ENCODE results near the gene NPC1.
"Not testable (repeated sequence)": the region's sequence is repeated elsewhere in the genome, so short reads cannot be mapped to it uniquely, and the experiment has no call there.

The NPC1 gene

DNA sequence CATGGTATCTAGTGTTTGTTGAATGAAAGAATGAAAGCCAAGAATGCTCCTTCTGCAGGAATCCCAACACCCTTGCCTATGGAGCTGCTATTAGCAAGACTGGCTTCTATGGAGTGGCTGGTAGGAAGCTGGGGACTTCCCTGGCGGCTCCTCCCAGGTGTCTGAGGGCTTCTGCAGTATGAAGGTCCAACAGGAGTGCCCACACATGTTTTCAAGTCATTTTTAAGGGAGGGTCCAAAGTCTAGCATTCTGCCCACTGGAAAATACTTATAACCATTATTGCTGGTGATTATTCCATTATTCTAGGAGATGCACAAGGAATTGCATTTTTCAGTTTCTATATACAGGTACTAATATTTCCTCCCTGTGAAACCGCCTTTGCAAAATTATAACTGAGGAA, 21.9 kb upstream of the NPC1 start:
- no peak for DNase-seq

DNA sequence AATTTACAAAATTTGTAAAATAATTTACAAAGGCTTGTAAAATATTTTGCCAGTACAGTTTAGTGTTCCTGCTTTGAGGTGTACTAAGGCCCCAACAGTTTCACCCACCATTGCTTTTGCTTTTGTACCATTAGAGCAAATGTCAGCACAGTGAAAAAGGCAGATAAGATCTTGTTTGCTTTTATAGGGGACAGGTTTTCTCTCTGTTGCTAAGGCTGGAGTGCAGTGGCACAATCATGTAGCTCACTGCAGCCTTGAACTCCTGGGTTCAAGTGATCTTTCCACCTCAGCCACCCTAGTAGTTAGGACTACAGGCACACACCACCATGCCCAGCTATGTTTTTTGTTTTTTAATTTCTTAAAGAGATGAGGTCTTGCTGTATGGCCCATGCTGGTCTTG, 19.6 kb upstream of the NPC1 start:
- no peak for DNase-seq

DNA sequence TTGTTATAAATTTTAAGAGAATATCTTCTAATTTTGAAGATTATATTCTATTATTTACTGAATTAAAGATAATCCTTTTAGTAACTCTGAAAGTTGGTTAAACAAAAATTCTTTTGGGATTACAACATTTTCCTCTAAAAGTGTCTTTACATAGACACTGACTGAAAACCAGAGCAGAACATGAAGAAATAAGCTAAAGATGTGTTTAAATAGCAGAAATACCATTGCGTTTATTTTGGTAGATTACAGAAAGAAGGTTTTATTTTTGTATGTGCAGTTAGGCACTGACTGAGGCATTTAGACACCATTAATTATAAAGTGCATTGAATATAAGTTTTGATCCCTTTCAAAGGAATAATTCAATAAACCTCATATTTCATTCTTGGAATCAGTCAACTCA, 13.5 kb upstream of the NPC1 start:
- DNase-seq, result no peak

DNA sequence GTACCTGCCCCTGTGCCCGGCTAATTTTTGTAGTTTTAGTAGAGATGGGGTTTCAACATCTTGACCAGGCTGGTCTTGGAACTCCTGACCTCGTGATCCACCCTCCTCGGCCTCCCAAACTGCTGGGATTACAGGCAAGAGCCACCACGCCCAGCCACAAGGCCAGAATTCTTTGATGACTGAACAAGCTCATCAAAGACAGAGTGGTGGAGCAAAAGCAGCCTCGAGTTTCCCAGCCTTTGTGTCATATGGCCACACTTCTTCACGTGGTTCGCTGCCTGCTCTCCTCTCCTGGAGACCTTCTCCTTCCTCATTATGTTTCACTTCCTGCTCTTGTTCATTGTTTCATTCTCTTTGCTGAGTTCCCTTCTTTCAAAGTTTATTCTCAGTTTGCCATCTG, 9.9 kb upstream of the NPC1 start:
- DNase-seq, result no peak

DNA sequence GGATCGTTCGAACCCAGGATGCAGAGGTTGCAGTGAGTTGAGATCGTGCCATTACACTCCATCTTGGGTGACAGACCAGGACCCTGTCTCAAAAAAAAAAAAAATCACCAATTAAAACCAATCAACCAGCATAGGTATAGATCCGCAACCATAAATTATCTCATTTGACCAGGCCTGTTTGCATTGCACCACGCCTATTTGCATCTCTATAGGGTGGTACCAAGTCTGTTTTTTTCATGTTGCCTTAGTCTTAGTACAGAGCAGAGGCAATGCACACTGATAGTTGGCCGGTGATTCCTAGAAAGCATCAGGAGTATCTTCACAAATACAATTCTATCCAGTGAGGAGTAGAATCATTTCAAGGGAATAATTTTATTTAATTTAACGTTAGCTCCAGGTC, 9.3 kb upstream of the NPC1 start:
- no peak for DNase-seq

DNA sequence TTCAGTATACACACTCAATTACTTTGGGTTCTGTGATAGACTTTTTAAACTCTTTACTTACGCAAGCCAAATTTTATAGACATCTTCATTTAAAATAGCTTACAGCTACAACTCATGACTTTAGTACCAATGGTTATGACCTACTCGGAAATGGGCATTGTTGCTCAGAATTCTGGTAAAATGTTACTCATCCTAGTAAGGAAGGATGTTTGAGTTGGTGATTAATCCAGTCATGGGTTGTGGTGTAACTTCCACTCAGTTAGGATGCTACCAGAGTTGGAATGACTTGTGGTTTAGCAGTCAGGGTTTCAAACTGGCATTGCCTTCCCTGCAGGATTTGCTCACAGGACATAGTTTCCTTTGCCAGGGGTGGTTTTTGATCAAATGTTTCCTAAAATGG, 7.4 kb upstream of the NPC1 start:
- no peak for DNase-seq

DNA sequence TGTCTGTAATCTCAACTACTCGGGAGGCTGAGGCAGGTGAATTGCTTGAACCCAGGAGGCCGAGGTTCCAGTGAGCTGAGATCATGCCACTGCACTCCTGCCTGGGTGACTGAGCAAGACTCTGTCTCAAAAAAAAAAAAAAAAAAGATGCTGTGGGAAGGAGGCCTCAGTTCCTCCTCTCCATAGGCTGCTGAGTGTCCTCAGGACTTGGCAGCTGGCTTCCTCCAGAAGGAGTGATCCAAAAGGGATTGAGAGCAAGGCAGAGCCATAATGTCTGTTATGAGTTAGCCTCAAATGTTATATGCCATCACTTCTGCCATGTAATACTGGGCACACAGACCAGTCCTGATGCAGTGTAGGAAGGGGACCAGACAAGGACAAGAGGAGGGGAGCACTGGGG, 6.6 kb upstream of the NPC1 start:
- DNase-seq, result no peak

DNA sequence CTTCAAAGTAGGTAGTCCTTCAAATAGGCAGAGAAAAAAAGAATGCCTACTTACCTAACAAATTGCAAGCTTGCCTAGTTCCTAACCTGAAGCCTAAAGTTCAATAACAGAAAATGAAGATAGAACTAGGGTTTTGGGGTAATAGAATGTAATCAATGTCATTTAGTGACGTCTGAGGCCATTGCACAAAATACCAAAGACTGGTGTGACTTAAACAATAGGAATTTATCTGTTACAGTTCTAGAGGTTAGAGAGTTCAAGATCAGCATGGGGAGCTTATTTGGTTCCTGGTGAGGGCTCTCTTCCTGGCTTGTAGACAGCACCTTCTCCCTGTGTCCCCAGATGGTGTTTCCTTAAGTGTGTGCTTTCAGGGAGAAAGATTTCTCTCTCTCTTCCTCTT, 4.7 kb upstream of the NPC1 start:
- DNase-seq, result no peak

DNA sequence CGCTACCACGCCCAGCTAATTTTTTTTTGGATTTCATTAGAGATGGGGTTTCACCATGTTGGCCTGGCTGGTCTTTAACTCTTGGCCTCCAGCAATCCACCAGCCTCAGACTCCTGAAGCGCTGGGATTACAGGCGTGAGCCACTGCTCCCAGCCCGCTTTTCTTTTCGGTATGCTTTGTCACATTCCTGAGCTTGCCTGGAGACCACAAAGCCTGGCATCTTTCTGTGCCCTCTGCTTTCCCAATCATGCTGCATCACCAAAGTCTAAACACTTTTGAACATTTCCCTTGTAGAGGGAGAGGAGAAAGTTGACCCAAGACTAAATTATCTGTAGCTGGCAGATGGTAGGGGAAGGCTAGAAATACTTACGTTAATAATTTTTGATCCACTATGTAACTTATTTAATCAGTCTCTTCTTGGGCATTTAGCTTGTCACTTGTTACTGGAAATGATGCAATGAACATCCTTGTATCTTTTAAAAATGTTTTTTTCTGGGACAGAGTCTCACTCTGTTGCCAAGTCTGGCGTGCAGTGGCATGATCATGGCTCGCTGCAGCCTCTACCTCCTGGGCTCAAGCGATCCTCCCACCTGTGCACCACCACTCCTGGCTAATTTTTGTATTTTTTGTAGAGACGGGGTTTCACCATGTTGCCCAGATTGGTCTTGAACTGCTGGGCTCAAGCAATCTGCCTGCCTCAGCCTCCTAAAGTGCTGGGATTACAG, 2.7 kb upstream of the NPC1 start:
- DNase-seq, result no peak

DNA sequence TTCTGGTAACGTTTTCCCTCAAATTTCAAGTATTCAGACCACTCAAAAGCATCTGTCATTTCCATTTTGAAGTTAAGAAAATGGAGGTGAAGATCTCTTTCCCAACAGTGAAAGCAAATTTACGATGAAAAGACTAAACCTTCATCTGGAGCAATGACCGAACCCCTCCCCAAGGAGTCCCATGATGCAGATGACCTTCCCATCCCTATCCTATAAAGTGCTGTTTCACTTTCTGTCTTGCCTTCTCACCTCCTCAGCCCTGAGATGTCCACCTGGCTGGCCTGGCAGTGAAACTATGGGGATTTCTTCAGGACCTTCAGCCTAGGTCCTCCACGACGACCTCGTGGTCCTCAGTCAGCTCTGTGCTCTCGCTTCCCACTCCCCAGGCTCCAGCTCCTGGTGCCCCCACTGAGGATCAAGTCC, 925 bp upstream of the NPC1 start:
- DNase-seq, result no peak

DNA sequence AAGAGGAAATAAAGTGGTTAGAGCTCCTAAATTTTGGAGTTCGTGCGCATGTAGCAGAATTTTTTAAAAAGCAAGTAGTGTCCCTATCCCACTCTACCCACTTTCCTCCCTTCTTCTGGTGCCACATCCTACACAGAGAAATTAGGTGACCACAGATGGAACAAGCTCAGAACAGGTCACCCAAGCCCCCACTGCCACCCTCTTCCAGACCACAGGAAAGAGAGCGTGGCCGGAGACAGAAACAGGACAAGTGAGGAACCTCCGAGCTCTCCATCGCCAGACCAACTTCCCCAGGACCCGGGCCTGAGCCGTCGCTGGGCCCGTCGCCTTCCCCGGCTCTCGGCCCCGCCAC, 433 bp downstream of the NPC1 start:
- DNase-seq, result no peak

DNA sequence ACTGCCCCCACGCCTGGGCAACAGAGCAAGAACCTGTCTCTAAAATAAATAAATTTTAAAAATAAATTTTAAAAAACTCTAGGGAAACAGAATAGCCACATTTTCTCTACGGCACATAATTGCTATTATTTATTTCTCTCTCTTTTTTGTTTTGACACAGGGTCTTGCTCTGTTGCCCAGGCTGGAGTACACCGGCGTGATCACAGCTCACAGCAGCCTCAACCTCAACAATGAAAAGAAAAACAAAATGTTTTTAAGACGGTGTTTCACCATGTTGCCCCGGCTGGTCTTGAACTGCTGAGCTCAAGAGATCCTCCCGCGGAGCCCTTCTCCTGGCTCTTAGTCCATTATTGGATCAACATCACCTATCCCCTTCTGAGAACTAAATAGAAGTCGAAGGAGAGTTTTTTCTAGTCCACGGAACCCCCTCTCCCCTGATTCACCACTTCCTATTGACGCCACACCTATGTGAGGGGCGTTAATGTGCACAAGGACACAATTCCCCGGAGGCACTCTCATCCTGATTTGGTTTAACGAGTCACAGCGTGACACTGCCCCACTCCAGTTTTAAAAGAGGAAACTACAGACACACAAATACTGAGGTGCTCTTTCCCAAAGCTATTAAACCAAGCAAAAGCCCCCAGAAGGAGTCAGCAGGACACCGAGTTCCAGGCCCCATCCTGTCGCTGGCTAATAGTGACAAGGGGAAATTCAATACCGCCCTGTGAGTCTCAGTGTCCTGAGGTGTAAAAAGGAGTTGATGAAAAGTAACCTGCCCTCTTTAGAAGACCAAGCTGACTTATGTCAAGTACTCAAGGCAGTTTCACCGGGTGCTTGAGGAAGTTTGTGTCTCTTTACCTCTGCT, 1.1 kb downstream of the NPC1 start:
- DNase-seq, result peak; percentile 30

DNA sequence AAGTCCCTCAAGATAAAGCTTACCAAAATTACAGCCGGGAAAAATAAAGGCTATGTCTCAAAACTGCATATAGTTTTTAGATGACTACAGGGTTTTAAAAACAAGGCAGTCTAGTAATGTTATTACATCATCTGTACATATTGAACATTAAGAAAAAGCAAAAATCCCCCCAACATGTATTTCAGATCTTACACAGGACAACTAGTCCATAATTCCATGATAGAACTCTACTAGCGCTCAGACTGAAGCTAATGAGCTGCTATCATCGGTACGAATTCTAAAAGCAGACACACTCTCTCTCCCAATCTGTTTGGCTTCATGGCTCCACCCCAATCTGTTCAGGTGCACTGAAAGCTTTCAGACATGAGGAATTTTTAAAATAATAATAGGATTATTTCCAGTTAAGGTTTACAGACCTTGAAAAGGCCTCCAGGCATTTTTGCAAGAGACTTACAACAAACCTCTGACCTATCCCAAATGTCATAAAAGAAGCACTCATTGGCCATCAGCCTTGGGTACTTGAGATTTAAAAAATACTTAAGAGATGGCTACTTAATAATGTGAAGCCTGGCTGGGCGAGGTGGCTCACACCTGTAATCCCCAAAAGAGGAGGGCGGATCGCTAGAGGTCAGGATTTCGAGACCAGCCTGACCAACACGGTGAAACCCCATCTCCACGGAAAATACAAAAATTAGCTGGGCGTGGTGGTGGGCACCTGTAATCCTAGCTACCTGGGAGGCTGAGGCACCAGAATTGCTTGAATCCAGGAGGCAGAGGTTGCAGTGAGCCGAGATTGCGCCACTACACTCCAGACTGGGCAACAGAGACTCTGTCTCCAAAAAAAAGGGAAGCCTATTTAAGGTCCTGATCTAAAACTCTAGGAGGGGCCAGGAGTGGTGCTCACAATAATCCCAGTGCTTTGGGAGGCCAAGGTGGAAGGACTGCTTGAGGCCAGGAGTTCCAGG, 2.0 kb downstream of the NPC1 start:
- DNase-seq, result no peak

DNA sequence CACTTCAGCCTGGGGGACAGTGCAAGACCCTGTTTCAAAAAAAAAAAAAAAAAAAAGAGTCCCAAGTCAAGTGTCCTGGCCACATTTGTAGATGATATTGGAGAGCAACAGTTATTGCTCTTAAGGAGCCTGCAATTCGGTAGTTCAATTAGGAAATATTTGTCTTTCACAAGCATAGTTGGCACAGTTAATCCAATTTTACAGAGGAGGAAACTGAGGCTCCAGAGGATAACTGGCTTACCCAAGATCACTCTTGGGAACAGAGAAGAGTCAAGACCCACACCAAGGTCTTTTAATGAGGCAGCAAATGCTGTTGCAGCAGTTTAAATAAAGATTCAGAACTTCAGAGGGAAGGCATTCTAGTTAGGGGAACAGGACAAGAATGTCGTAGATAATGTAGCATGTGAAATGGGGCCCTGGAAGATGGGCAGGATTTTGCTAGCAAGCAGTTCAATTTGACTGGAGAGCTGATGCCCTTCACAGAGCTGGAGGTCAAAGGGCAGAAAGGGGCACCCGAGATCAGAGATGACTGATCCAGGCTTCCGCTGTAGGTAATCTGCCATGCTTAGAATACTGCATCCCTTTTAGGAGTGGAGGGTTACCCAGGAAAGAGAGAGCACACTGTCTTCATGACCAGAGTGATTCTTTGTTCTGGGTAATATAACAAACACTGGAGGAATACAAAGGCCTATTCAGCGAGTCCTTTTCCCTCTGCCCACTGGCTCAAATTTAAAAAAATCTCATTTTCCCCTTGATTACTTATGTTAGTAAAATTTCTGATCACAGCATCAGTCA, 3.0 kb downstream of the NPC1 start:
- DNase-seq, result peak; percentile 16

DNA sequence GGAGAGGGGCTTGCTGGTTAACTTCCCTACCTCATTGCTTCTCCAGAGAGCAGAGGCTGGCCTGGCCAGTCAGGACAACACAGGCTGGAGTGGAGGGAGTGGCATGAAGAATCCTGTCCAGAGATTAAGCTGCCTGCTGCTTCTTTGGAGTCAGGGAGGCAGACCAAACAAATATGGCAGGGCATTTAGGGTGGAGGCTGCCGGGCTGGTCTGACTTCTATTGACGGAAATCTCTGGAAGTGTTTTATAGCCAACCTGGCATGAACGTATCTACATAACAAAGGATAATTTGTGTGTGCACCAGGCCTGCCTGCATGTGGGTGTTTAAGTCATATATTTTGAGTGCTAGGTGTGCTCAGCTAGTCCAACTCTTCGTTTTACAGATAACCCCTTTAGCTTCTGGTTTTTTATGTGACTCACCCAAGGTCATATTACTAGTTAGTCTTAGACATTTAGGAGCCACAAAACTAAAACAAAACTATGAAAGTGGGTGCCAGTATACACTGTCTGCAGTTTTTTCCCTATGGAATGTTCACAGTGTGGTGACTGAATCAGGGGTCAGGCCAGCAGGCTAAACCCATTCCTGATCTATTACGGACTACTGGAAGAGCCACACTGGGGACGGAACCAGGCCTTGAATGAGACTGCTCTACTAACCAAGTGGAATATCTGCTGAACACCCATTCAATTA, 5.5 kb downstream of the NPC1 start:
- DNase-seq, result no peak

DNA sequence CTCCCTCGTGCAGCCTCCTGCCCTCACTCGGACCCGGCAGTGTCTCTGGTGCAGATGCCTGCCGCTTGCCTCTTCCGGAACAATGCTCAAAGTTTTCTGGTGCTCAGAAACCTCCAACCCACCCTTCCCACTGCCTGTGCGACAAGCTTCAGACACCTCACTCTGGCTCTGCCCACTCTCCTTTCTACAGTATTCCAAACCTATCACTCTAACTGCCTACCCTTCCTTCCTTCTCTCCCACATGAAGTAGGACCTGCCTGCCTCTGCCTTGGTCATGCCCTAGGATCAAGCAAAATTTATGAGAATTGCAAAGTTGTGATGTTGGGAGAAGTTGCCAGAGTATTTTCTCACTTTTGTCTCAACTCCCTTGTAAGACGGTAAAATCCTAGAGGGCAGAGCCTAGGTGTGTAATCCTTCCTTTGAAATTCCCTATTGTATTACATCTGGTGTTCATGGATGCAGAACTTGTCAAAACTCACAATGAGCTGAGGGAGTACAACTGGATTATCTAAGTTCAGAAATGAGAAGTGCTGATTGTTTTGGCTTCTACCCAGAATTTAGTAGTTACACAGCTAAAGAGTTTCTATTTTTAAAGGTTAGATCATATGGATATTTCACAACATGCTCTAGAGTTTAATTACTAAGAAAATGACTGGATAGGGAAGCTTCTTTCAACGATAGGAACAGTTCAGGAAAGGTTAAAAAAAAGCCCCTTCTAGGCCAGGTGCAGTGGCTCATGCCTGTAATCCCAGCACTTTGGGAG, 7.2 kb downstream of the NPC1 start:
- no peak for DNase-seq

DNA sequence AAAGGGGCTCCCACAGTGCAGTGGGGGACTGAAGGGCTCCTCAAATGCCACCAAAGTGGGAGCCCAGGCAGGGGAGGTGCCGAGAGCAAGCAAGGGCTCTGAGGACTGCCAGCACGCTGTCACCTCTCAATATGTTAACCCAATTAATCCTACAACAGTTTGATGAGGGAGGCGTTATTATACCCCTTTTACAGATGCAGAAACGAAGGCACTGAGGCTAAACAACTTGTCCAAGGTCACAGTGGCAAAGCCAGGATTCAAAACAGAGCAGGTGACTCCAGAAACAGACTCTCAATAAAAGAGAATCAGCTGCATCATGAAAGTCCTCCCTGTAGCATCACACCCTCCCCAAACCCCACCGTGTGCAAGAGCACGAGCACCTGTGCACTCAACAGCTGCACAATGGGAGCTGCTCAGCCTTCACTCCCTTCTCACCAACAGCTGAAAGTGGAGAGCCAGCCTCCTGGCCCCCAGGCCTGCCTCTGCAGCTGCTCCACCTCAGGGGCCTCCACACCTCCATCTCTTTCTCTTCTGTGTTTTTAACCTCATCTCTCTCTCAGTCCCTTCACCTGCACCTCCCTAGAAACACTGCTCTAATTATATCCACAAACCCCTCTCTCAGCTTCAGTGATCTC, 8.1 kb downstream of the NPC1 start:
- DNase-seq, result no peak

DNA sequence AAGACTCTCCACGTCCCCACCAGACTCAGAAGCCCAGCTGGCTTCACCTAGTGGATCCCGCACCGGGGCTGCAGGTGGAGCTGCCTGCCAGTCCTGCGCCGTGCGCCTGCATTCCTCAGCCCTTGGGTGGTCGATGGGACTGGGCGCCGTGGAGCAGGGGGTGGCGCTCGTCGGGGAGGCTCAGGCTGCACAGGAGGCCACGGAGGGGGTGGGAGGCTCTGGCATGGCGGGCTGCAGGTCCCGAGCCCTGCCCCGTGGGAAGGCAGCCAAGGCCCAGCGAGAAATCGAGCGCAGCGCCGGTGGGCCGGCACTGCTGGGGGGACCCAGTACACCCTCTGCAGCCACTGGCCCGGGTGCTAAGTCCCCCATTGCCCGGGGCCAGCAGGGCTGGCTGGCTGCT, 8.8 kb downstream of the NPC1 start:
- DNase-seq, result not testable (repeated sequence)

DNA sequence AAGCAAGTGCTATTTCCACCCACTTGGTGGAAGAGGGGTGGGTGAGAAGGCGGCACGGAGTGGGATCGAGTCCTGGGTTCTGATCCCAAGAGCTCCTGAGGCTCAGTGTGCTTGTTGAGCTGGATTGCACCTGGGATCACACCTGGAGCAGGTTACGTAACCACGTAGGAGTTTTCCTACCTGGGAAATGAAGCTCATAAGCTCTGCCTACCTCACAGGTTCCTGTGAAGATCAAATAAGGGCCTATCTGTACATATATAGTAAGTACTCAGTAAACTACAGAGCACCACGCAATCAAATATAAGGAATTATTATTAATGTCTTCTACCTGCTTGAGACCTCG, 11.0 kb downstream of the NPC1 start:
- DNase-seq, result no peak

DNA sequence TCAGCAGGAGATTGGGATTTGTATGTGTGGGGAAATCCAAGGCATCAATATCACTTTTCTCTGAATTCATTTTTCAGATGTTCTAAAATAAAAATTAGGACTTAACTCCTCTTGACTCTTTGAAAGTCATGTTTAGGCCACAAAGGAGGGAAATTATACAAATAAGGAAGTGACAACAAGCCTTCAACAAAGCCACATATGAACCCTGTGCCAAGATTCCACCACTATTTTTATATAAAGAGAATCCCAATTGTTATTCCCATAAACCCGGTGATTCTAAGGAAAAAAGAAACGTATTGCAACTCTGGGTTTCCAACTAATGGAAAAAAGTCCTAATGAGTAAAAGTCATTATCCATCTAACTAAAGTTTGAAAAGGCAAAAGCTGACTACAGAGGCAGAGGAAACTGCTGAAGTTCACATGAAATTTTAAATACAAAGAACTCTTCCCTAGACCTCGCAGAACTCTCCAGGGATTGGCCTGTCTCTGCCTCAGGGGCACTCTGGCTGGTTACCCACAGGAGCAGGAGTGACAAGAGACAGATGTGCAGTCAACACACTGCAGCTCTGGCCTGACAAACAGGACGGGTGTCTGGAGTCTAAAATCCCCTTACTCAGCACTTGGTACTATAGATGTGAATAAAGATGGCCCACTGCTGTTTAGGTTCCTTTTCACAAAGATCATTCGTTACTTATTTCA, 11.5 kb downstream of the NPC1 start:
- DNase-seq, result no peak
